ENCODE measurements around the gene UHMK1.

- TF ChIP-seq MXI1 (IDR thresholded peaks at IDR 0.05; ENCODE audit: borderline replicate concordance, low read depth, low read length) = no peak
- no peak for TF ChIP-seq CTCF (conservative IDR thresholded peaks at IDR 0.05; ENCODE audit: low read depth, low read length)
- peak; percentile 78 for TF ChIP-seq POLR2A (IDR thresholded peaks at IDR 0.05; ENCODE audit: low read depth, low read length)
- TF ChIP-seq USF2 (IDR thresholded peaks at IDR 0.05; ENCODE audit: low read depth, low read length) = no peak
- TF ChIP-seq CHD1 (IDR thresholded peaks at IDR 0.05; ENCODE audit: low read depth, low read length) = no peak
- no peak for TF ChIP-seq CEBPB (IDR thresholded peaks at IDR 0.05; ENCODE audit: low read depth, low read length)
- no peak for TF ChIP-seq BHLHE40 (IDR thresholded peaks at IDR 0.05; ENCODE audit: low read depth, low read length)
- no peak for TF ChIP-seq RAD21 (IDR thresholded peaks at IDR 0.05; ENCODE audit: low read length)
- no peak for TF ChIP-seq SMC3 (IDR thresholded peaks at IDR 0.05; ENCODE audit: low read depth, low read length)
- TF ChIP-seq MAFK (IDR thresholded peaks at IDR 0.05; ENCODE audit: low read depth, low read length) = no peak
- no peak for TF ChIP-seq FOS (IDR thresholded peaks at IDR 0.05; ENCODE audit: low read depth, low read length)
- no peak for TF ChIP-seq NFE2L2 (IDR thresholded peaks at IDR 0.05; ENCODE audit: low read depth, low read length)
- peak; percentile 75; the same call in 1 of the 2 replicates for TF ChIP-seq MAZ (IDR thresholded peaks at IDR 0.05; ENCODE audit: borderline replicate concordance, low read depth, low read length)
These were observed at the start of gene UHMK1 for GRCh38 chr1:162497723-162498495.

Data from IMR-90 (cell line).